Duodenal mucosa (tissue), 2 donors: Measurements from ENCODE around the gene PRSS1.
"Not testable (repeated sequence)": the region's sequence is repeated elsewhere in the genome, so short reads cannot be mapped to it uniquely, and the experiment has no call there.

Source experiments
- H3K27ac ChIP-seq: one replicate; pipeline ENCODE4 v1.7.0; 2013; ENCODE audit warnings: low read depth, low read length
- H3K27me3 ChIP-seq, 2 donors: one replicate each; pipeline ENCODE4 v1.7.0; 2013; ENCODE audit warnings: low read length in 2 of 2, control low read depth in 1 of 2; ENCODE audit not compliant: insufficient read depth in 2 of 2, control insufficient read depth in 1 of 2
- H3K36me3 ChIP-seq, 2 donors: one replicate each; pipeline ENCODE4 v1.7.0; 2013; ENCODE audit warnings: low read length in 2 of 2, control low read depth in 1 of 2; ENCODE audit not compliant: insufficient read depth in 2 of 2, control insufficient read depth in 1 of 2
- H3K4me1 ChIP-seq, 2 donors: one replicate each; pipeline ENCODE4 v1.7.0; 2013; ENCODE audit warnings: low read length in 2 of 2, control low read depth in 1 of 2; ENCODE audit not compliant: insufficient read depth in 2 of 2, control insufficient read depth in 1 of 2
- H3K4me3 ChIP-seq, 2 donors: one replicate each; pipeline ENCODE4 v1.7.0; 2013; ENCODE audit warnings: low read length in 2 of 2, low read depth in 1 of 2
- H3K9ac ChIP-seq, 2 donors: one replicate each; pipeline ENCODE4 v1.7.0; 2013; ENCODE audit warnings: low read length in 2 of 2, low read depth in 1 of 2
- H3K9me3 ChIP-seq, 2 donors: one replicate each; pipeline ENCODE4 v1.7.0; 2013; ENCODE audit warnings: low read length in 2 of 2, control low read depth in 1 of 2; ENCODE audit not compliant: control insufficient read depth in 1 of 2

The PRSS1 gene

GRCh38 chr7:142717453-142717852 lies 31.8 kb upstream of the PRSS1 start:
- Histone ChIP-seq H3K4me1 (no peaks in the 10 kb centered on the region), H3K4me3 (no peak overlapping the region)

GRCh38 chr7:142718313-142718712 lies 31.0 kb upstream of the PRSS1 start:
- Histone ChIP-seq H3K4me3 (no peak overlapping the region), H3K36me3 (no peaks in the 10 kb centered on the region), H3K27ac (no peak overlapping the region), H3K9ac (no peak overlapping the region), H3K4me1 (no peaks in the 10 kb centered on the region), H3K27me3 (no peaks in the 10 kb centered on the region), H3K9me3 (no peaks in the 10 kb centered on the region)

More at GRCh38 chr7:142717453-142717852, 31.8 kb upstream of the PRSS1 start:
- Histone ChIP-seq H3K9ac (no peak overlapping the region), H3K27me3 (no peaks in the 10 kb centered on the region), H3K36me3 (no peaks in the 10 kb centered on the region), H3K9me3 (no peaks in the 10 kb centered on the region), H3K27ac (no peak overlapping the region)

GRCh38 chr7:142720172-142720773 lies 29.0 kb upstream of the PRSS1 start:
- H3K9ac ChIP-seq = no peak overlapping the region
- H3K27ac ChIP-seq = no peak overlapping the region
- no peaks in the 10 kb centered on the region for H3K4me1 ChIP-seq
- H3K4me3 ChIP-seq = no peak overlapping the region
- no peaks in the 10 kb centered on the region for H3K36me3 ChIP-seq
- no peaks in the 10 kb centered on the region for H3K27me3 ChIP-seq
- no peaks in the 10 kb centered on the region for H3K9me3 ChIP-seq

GRCh38 chr7:142720986-142721385 lies 28.3 kb upstream of the PRSS1 start:
- H3K27me3 ChIP-seq = no peaks in the 10 kb centered on the region
- H3K9me3 ChIP-seq = no peaks in the 10 kb centered on the region
- H3K4me1 ChIP-seq = no peaks in the 10 kb centered on the region
- no peak overlapping the region for H3K9ac ChIP-seq
- H3K4me3 ChIP-seq = no peak overlapping the region
- H3K36me3 ChIP-seq = no peaks in the 10 kb centered on the region
- H3K27ac ChIP-seq = no peak overlapping the region

- no peak overlapping the region for H3K9ac ChIP-seq
- H3K4me1 ChIP-seq = no peaks in the 10 kb centered on the region
- no peak overlapping the region for H3K27ac ChIP-seq
- H3K4me3 ChIP-seq = peak overlapping the region; percentile 5 to 45
- H3K36me3 ChIP-seq = no peaks in the 10 kb centered on the region
- H3K9me3 ChIP-seq = no peaks in the 10 kb centered on the region
- no peaks in the 10 kb centered on the region for H3K27me3 ChIP-seq
Observed at GRCh38 chr7:142722248-142722794, 27.0 kb upstream of the PRSS1 start.

- Histone ChIP-seq H3K27me3 (no peaks in the 10 kb centered on the region), H3K9me3 (no peaks in the 10 kb centered on the region), H3K9ac (no peak overlapping the region), H3K4me3 (no peak overlapping the region), H3K27ac (no peak overlapping the region), H3K4me1 (no peaks in the 10 kb centered on the region), H3K36me3 (no peaks in the 10 kb centered on the region)
Observed at GRCh38 chr7:142733271-142733670, 16.0 kb upstream of the PRSS1 start.

GRCh38 chr7:142739923-142740492 lies 9.3 kb upstream of the PRSS1 start:
- no peaks in the 10 kb centered on the region for H3K36me3 ChIP-seq
- H3K9me3 ChIP-seq = no peaks in the 10 kb centered on the region
- H3K27me3 ChIP-seq = no peaks in the 10 kb centered on the region
- no peaks in the 10 kb centered on the region for H3K4me1 ChIP-seq
- no peak overlapping the region for H3K4me3 ChIP-seq
- no peak overlapping the region for H3K27ac ChIP-seq
- H3K9ac ChIP-seq = no peak overlapping the region

- Histone ChIP-seq H3K9ac (no peak overlapping the region), H3K4me1 (no peaks in the 10 kb centered on the region), H3K4me3 (no peak overlapping the region), H3K27ac (no peak overlapping the region), H3K36me3 (no peaks in the 10 kb centered on the region), H3K9me3 (no peaks in the 10 kb centered on the region), H3K27me3 (no peaks in the 10 kb centered on the region)
Observed at GRCh38 chr7:142740786-142741185, 8.5 kb upstream of the PRSS1 start.

- H3K4me1 ChIP-seq, H3K27me3 ChIP-seq, H3K27ac ChIP-seq, H3K36me3 ChIP-seq, H3K9ac ChIP-seq, H3K4me3 ChIP-seq, H3K9me3 ChIP-seq: not testable (repeated sequence)
Observed at GRCh38 chr7:142741932-142742331, 7.3 kb upstream of the PRSS1 start.

GRCh38 chr7:142745091-142745635 lies 4.1 kb upstream of the PRSS1 start:
- H3K27ac ChIP-seq = no peak overlapping the region
- no peaks in the 10 kb centered on the region for H3K4me1 ChIP-seq
- no peaks in the 10 kb centered on the region for H3K27me3 ChIP-seq
- H3K9me3 ChIP-seq = no peaks in the 10 kb centered on the region
- no peak overlapping the region for H3K4me3 ChIP-seq
- no peak overlapping the region for H3K9ac ChIP-seq
- H3K36me3 ChIP-seq = no peaks in the 10 kb centered on the region
